Osteoblast (primary cell): ENCODE measurements around the gene APOH. TPM values are rescaled to one million over a fixed set of nuclear protein-coding genes. Genes with fewer than 3 reads are reported as not detected.

Source experiments
- DNase-seq: peaks from one replicate; pipeline ENCODE4 v3.0.0; 2011; ENCODE audit warnings: low spot score, mixed read lengths; ENCODE audit not compliant: insufficient read length; ENCODE audit errors: missing footprints
- H2AFZ ChIP-seq: 2 replicates; pipeline ENCODE4 v1.6.0; 2011; ENCODE audit warnings: mild to moderate bottlenecking, low read length
- H3K27ac ChIP-seq: 2 replicates; pipeline ENCODE4 v1.5.1; 2011; ENCODE audit warnings: mild to moderate bottlenecking, low read depth, low read length, moderate library complexity
- H3K27me3 ChIP-seq: 2 replicates; pipeline ENCODE4 v1.6.0; 2012; ENCODE audit warnings: mild to moderate bottlenecking, control low read depth, inconsistent platforms, low read length, moderate library complexity; ENCODE audit not compliant: insufficient read depth
- H3K36me3 ChIP-seq: 2 replicates; pipeline ENCODE4 v1.5.1; 2011; ENCODE audit warnings: mild to moderate bottlenecking, low read length, control low read depth, moderate library complexity; ENCODE audit not compliant: insufficient read depth
- H3K4me1 ChIP-seq: 2 replicates; pipeline ENCODE4 v1.5.1; 2011; ENCODE audit warnings: mild to moderate bottlenecking, low read length, control low read depth, moderate library complexity; ENCODE audit not compliant: insufficient read depth
- H3K4me2 ChIP-seq: 2 replicates; pipeline ENCODE4 v1.6.0; 2011; ENCODE audit warnings: mild to moderate bottlenecking, low read length; ENCODE audit not compliant: insufficient read depth
- H3K4me3 ChIP-seq: fragments of 200-600 bp; sonication (generic); 3 replicates; pipeline ENCODE4 v1.5.1; 2012; ENCODE audit warnings: mild to moderate bottlenecking, low read length, inconsistent platforms; ENCODE audit not compliant: insufficient read depth
- H3K79me2 ChIP-seq: 2 replicates; pipeline ENCODE4 v1.6.0; 2012; ENCODE audit warnings: mild to moderate bottlenecking, low read length, control low read depth, inconsistent platforms; ENCODE audit not compliant: insufficient read depth
- H3K9me3 ChIP-seq: 2 replicates; pipeline ENCODE4 v1.5.1; 2011; ENCODE audit warnings: low read depth, low read length, control low read depth
- H4K20me1 ChIP-seq: 2 replicates; pipeline ENCODE4 v1.6.0; 2012; ENCODE audit warnings: mild to moderate bottlenecking, low read length, control low read depth; ENCODE audit not compliant: insufficient read depth
- CTCF ChIP-seq: IDR thresholded peaks from 2 replicates; pipeline ENCODE4 v1.5.1; 2011; ENCODE audit warnings: mild to moderate bottlenecking, low read depth, low read length, moderate library complexity; ENCODE audit errors: extremely low read depth
- total RNA-seq: library from RNA; depleted of rRNA; stranded (reverse); fragments of >200 nt; gene quantifications from 2 replicates; pipeline ENCODE4 v1.2.3, GENCODE V29; 2012

Gene APOH
- total RNA-seq, 1 donor, result not detected

- Histone ChIP-seq H3K4me3 (no peak overlapping the region), H3K27ac (no peak overlapping the region), H3K27me3 (no peaks in the 10 kb centered on the region), H3K79me2 (no peaks in the 10 kb centered on the region), H4K20me1 (no peaks in the 10 kb centered on the region), H3K4me1 (no peaks in the 10 kb centered on the region), H3K36me3 (no peaks in the 10 kb centered on the region), H3K9me3 (no peaks in the 10 kb centered on the region), H3K4me2 (no peak overlapping the region), H2AFZ (no peak overlapping the region)
- no peak for TF ChIP-seq CTCF
- DNase-seq, result no peak
Observed at GRCh38 chr17:66250686-66251085, 21.5 kb upstream of the APOH start.

GRCh38 chr17:66248285-66248684 is 19.1 kb upstream of the APOH start:
- H2AFZ ChIP-seq, result no peak overlapping the region
- H3K4me1 ChIP-seq, result no peaks in the 10 kb centered on the region
- H3K27me3 ChIP-seq, result no peaks in the 10 kb centered on the region
- H3K27ac ChIP-seq, result no peak overlapping the region
- H3K4me3 ChIP-seq, result no peak overlapping the region
- H3K4me2 ChIP-seq, result no peak overlapping the region
- no peak for DNase-seq
- H3K79me2 ChIP-seq, result no peaks in the 10 kb centered on the region
- no peak for TF ChIP-seq CTCF
- H3K36me3 ChIP-seq, result no peaks in the 10 kb centered on the region
- H3K9me3 ChIP-seq, result no peaks in the 10 kb centered on the region
- H4K20me1 ChIP-seq, result no peaks in the 10 kb centered on the region

- peaks cover 5% of the 10 kb centered on the region for H3K4me1 ChIP-seq
- no peaks in the 10 kb centered on the region for H4K20me1 ChIP-seq
- no peak overlapping the region for H2AFZ ChIP-seq
- no peaks in the 10 kb centered on the region for H3K27me3 ChIP-seq
- TF ChIP-seq CTCF, result no peak
- H3K27ac ChIP-seq, result no peak overlapping the region
- H3K79me2 ChIP-seq, result no peaks in the 10 kb centered on the region
- no peak overlapping the region for H3K4me3 ChIP-seq
- no peak for DNase-seq
- H3K4me2 ChIP-seq, result no peak overlapping the region
- H3K36me3 ChIP-seq, result no peaks in the 10 kb centered on the region
- H3K9me3 ChIP-seq, result no peaks in the 10 kb centered on the region
Observed at GRCh38 chr17:66241839-66242238, 12.6 kb upstream of the APOH start.

- H3K27me3 ChIP-seq, result no peaks in the 10 kb centered on the region
- H3K4me2 ChIP-seq, result no peak overlapping the region
- no peak for TF ChIP-seq CTCF
- no peak for DNase-seq
- H3K36me3 ChIP-seq, result no peaks in the 10 kb centered on the region
- H3K9me3 ChIP-seq, result no peaks in the 10 kb centered on the region
- no peaks in the 10 kb centered on the region for H4K20me1 ChIP-seq
- no peak overlapping the region for H3K27ac ChIP-seq
- H3K79me2 ChIP-seq, result no peaks in the 10 kb centered on the region
- H3K4me3 ChIP-seq, result no peak overlapping the region
- no peak overlapping the region for H2AFZ ChIP-seq
- H3K4me1 ChIP-seq, result peaks cover 5% of the 10 kb centered on the region
Observed at GRCh38 chr17:66240630-66241029, 11.4 kb upstream of the APOH start.
